CD14-positive monocyte (primary cell): ENCODE measurements around the gene IPO4. TPM values are rescaled to one million over a fixed set of nuclear protein-coding genes. Genes with fewer than 3 reads are reported as not detected.

ENCODE experiments used
- DNase-seq, 3 donors: peaks; one replicate each; pipeline ENCODE4 v3.0.0-alpha.2; 2011 to 2022
- H2AFZ ChIP-seq: 2 replicates; pipeline ENCODE4 v1.6.0; 2012; ENCODE audit warnings: mild to moderate bottlenecking, low read depth, low read length, inconsistent platforms; ENCODE audit not compliant: insufficient read depth, poor library complexity, severe bottlenecking
- H3K27ac ChIP-seq, 2 donors: 1 replicate in 1 of 2; 2 replicates in 1 of 2; pipeline ENCODE4 v1.5.1; 2012 to 2013; ENCODE audit warnings: low read length in 2 of 2, control low read depth in 1 of 2, inconsistent platforms in 1 of 2, low read depth in 1 of 2, mild to moderate bottlenecking in 1 of 2
- H3K27me3 ChIP-seq, 2 donors: one replicate each; pipeline versions ENCODE4 v1.6.0 to v1.6.1; 2011 to 2013; ENCODE audit warnings: low read length in 2 of 2; ENCODE audit not compliant: control insufficient read depth in 2 of 2, insufficient read depth in 2 of 2
- H3K36me3 ChIP-seq, 2 donors: replicated peaks in 1 of 2; 1 replicate in 1 of 2; 2 replicates in 1 of 2; pipeline versions ENCODE4 v1.5.1 to v1.6.1; 2012 to 2013; ENCODE audit warnings: low read length in 2 of 2, control low read depth in 1 of 2, inconsistent platforms in 1 of 2, mild to moderate bottlenecking in 1 of 2; ENCODE audit not compliant: insufficient read depth in 2 of 2, control insufficient read depth in 1 of 2
- H3K4me1 ChIP-seq, 2 donors: 1 replicate in 1 of 2; 2 replicates in 1 of 2; pipeline versions ENCODE4 v1.5.1 to v1.6.1; 2012 to 2013; ENCODE audit warnings: low read length in 2 of 2, control low read depth in 1 of 2, inconsistent platforms in 1 of 2, mild to moderate bottlenecking in 1 of 2, moderate library complexity in 1 of 2; ENCODE audit not compliant: insufficient read depth in 2 of 2, control insufficient read depth in 1 of 2
- H3K4me2 ChIP-seq: replicated peaks from 2 replicates; pipeline ENCODE3; 2012; ENCODE audit warnings: low read length, moderate library complexity, mild to moderate bottlenecking; ENCODE audit not compliant: poor library complexity, severe bottlenecking; ENCODE audit errors: extremely low read depth
- H3K4me3 ChIP-seq, 3 experiments: fragments of 200-600 bp in 1 of 3; sonication (generic) in 1 of 3; replicated peaks in 1 of 3; 1 replicate in 2 of 3; 2 replicates in 1 of 3; pipeline ENCODE4 v1.5.1; 2011 to 2013; ENCODE audit warnings: low read length in 3 of 3, mild to moderate bottlenecking in 3 of 3, control low read depth in 2 of 3, low read depth in 2 of 3, inconsistent platforms in 1 of 3, moderate library complexity in 1 of 3
- H3K79me2 ChIP-seq: 2 replicates; pipeline ENCODE4 v1.6.0; 2012; ENCODE audit warnings: mild to moderate bottlenecking, control low read depth, inconsistent platforms, low read length, moderate library complexity; ENCODE audit not compliant: insufficient read depth
- H3K9ac ChIP-seq: 2 replicates; pipeline ENCODE4 v1.6.0; 2017; ENCODE audit warnings: low read length, mild to moderate bottlenecking; ENCODE audit not compliant: insufficient read depth, poor library complexity, severe bottlenecking
- H3K9me3 ChIP-seq, 2 donors: replicated peaks in 1 of 2; 1 replicate in 1 of 2; 2 replicates in 1 of 2; pipeline versions ENCODE4 v1.5.1 to v1.6.1; 2012 to 2013; ENCODE audit warnings: low read length in 2 of 2, control low read depth in 1 of 2; ENCODE audit not compliant: control insufficient read depth in 1 of 2, insufficient read depth in 1 of 2
- H4K20me1 ChIP-seq: 2 replicates; pipeline ENCODE4 v1.6.0; 2012; ENCODE audit warnings: mild to moderate bottlenecking, low read length, control low read depth, moderate library complexity; ENCODE audit not compliant: insufficient read depth
- H3K27ac Mint-ChIP-seq, 7 donors: one replicate each; pipeline ENCODE4 v1.8.0; 2020; ENCODE audit warnings: mild to moderate bottlenecking in 7 of 7, mixed read lengths in 7 of 7, moderate library complexity in 6 of 7, inconsistent platforms in 2 of 7
- H3K27me3 Mint-ChIP-seq, 3 donors: one replicate each; pipeline ENCODE4 v1.8.0; 2021 to 2022; ENCODE audit warnings: low read depth in 3 of 3, mild to moderate bottlenecking in 3 of 3, mixed read lengths in 3 of 3, moderate library complexity in 3 of 3, inconsistent platforms in 1 of 3
- H3K36me3 Mint-ChIP-seq, 2 donors: one replicate each; pipeline ENCODE4 v1.8.0; 2020; ENCODE audit warnings: mixed read lengths in 2 of 2, inconsistent platforms in 1 of 2, mild to moderate bottlenecking in 1 of 2
- H3K4me1 Mint-ChIP-seq: one replicate; pipeline ENCODE4 v1.8.0; 2020; ENCODE audit warnings: mild to moderate bottlenecking, mixed read lengths
- H3K4me3 Mint-ChIP-seq, 2 donors: one replicate each; pipeline ENCODE4 v1.8.0; 2020; ENCODE audit warnings: mild to moderate bottlenecking in 2 of 2, mixed read lengths in 2 of 2, moderate library complexity in 1 of 2
- H3K9me3 Mint-ChIP-seq, 7 donors: one replicate each; pipeline ENCODE4 v1.8.0; 2020 to 2022; ENCODE audit warnings: mixed read lengths in 7 of 7, mild to moderate bottlenecking in 6 of 7, moderate library complexity in 6 of 7, inconsistent platforms in 2 of 7
- WGBS: methylation state at CpG from one replicate; pipeline ENCODE4 v1.1.5; 2013; ENCODE audit warnings: missing lambda C conversion rate; ENCODE audit not compliant: insufficient coverage; 5-methylcytosine and 5-hydroxymethylcytosine counted together
- intact Hi-C, 2 donors: fragments of 100-400 bp; cut with micrococcal nuclease; formaldehyde crosslinking; loops; one replicate each; pipeline versions ENCODE4 v1.15.0 to v1.15.1; 2023
- polyA plus RNA-seq, 3 donors: library from polyadenylated mRNA; depleted of rRNA in 1 of 3; unstranded in 2 of 3; stranded (reverse) in 1 of 3; fragments of 300-500 nt in 2 of 3; fragments of >200 nt in 1 of 3; fragmentation: Illumina TruSeq in 2 of 3; gene quantifications; 1 replicate in 2 of 3; 2 replicates in 1 of 3; pipeline ENCODE4 v1.2.3, GENCODE V29; 2012 to 2021
- TF ChIP-seq, protein P1 (sequence below): fragments of 200-600 bp; IDR thresholded peaks from one replicate; pipeline ENCODE4 v1.8.0; 2022; ENCODE audit warnings: antibody characterized with exemption, mild to moderate bottlenecking

IPO4 gene
- polyA plus RNA-seq, 3 donors, result 4.1 to 14.2 (median 4.3) TPM

GRCh38 chr14:24186831-24187538, 1.6 kb downstream of the IPO4 start:
- no peak overlapping the region for H3K9ac ChIP-seq
- WGBS, result 87% methylated on average over 2 of the region's 10 CpGs
- peaks cover 18 to 21% of the 10 kb centered on the region in 2 donors for H3K4me1 ChIP-seq
- DNase-seq, result no peak
- peaks cover 0 to 3% (median 1%) of the 10 kb centered on the region in 3 donors for H3K27me3 Mint-ChIP-seq
- H3K4me1 Mint-ChIP-seq, result peaks cover 24% of the 10 kb centered on the region
- peak overlapping the region in 3 of 7 donors; percentile 41 to 73 (median 60) for H3K27ac Mint-ChIP-seq
- intact Hi-C loops, result no loop called here
- H3K9me3 ChIP-seq, result no peaks in the 10 kb centered on the region
- H3K36me3 Mint-ChIP-seq, result peaks cover 50 to 67% of the 10 kb centered on the region in 2 donors
- no peaks in the 10 kb centered on the region for H3K9me3 Mint-ChIP-seq
- no peaks in the 10 kb centered on the region for H3K27me3 ChIP-seq
- H3K36me3 ChIP-seq, result peaks cover 24 to 64% of the 10 kb centered on the region in 2 donors
- H2AFZ ChIP-seq, result no peak overlapping the region
- H3K27ac ChIP-seq, result no peak overlapping the region
- H3K79me2 ChIP-seq, result peaks cover 9% of the 10 kb centered on the region
- TF ChIP-seq, protein P1, sequence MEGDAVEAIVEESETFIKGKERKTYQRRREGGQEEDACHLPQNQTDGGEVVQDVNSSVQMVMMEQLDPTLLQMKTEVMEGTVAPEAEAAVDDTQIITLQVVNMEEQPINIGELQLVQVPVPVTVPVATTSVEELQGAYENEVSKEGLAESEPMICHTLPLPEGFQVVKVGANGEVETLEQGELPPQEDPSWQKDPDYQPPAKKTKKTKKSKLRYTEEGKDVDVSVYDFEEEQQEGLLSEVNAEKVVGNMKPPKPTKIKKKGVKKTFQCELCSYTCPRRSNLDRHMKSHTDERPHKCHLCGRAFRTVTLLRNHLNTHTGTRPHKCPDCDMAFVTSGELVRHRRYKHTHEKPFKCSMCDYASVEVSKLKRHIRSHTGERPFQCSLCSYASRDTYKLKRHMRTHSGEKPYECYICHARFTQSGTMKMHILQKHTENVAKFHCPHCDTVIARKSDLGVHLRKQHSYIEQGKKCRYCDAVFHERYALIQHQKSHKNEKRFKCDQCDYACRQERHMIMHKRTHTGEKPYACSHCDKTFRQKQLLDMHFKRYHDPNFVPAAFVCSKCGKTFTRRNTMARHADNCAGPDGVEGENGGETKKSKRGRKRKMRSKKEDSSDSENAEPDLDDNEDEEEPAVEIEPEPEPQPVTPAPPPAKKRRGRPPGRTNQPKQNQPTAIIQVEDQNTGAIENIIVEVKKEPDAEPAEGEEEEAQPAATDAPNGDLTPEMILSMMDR, result no peak
- H3K4me3 ChIP-seq, result no peak overlapping the region
- H3K4me2 ChIP-seq, result no peak overlapping the region
- no peaks in the 10 kb centered on the region for H4K20me1 ChIP-seq
- H3K4me3 Mint-ChIP-seq, result no peak overlapping the region

GRCh38 chr14:24185741-24186140, 2.9 kb downstream of the IPO4 start:
- 94% methylated on average over 11 of the region's 11 CpGs for WGBS
- Mint-ChIP-seq H3K36me3 (peaks cover 49 to 68% of the 10 kb centered on the region in 2 donors), H3K27me3 (peaks cover 0 to 3% (median 1%) of the 10 kb centered on the region in 3 donors), H3K4me1 (peaks cover 20% of the 10 kb centered on the region), H3K4me3 (no peak overlapping the region), H3K9me3 (no peaks in the 10 kb centered on the region), H3K27ac (no peak overlapping the region)
- H3K4me2 ChIP-seq, result no peak overlapping the region
- peaks cover 18 to 21% of the 10 kb centered on the region in 2 donors for H3K4me1 ChIP-seq
- H3K9me3 ChIP-seq, result no peaks in the 10 kb centered on the region
- H3K27ac ChIP-seq, result no peak overlapping the region
- no peak overlapping the region for H3K4me3 ChIP-seq
- peaks cover 26 to 66% of the 10 kb centered on the region in 2 donors for H3K36me3 ChIP-seq
- H4K20me1 ChIP-seq, result no peaks in the 10 kb centered on the region
- TF ChIP-seq, protein P1, result no peak
- H3K27me3 ChIP-seq, result no peaks in the 10 kb centered on the region
- no peak overlapping the region for H3K9ac ChIP-seq
- intact Hi-C loops, result no loop called here
- no peaks in the 10 kb centered on the region for H3K79me2 ChIP-seq
- DNase-seq, result no peak
- no peak overlapping the region for H2AFZ ChIP-seq
